Measurements from ENCODE around the gene AATK.

DNA sequence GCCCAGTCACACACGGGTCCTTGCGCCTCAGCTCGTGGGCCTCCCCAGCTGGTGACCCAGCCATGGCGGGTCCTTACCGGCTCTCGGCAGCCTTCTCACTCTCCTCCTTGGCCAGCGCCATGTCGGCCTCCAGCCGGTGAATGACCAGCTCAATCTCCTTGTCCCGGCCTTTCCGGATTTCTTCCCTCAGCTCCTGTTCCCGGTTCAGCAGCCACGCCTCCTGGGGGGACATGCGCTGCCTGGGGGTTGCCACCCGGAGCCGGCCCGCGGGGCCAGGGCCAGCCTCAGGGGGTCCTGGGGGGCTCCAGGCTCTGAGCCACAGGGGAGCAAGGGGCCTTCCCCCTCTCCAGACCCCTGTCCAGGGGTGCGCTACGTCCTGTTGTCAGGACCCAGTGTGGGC, 25.1 kb upstream of the AATK start:
- TF ChIP-seq RAD21 (IDR thresholded peaks at IDR 0.05; ENCODE audit: low read depth) = no peak
- TF ChIP-seq, protein P1, sequence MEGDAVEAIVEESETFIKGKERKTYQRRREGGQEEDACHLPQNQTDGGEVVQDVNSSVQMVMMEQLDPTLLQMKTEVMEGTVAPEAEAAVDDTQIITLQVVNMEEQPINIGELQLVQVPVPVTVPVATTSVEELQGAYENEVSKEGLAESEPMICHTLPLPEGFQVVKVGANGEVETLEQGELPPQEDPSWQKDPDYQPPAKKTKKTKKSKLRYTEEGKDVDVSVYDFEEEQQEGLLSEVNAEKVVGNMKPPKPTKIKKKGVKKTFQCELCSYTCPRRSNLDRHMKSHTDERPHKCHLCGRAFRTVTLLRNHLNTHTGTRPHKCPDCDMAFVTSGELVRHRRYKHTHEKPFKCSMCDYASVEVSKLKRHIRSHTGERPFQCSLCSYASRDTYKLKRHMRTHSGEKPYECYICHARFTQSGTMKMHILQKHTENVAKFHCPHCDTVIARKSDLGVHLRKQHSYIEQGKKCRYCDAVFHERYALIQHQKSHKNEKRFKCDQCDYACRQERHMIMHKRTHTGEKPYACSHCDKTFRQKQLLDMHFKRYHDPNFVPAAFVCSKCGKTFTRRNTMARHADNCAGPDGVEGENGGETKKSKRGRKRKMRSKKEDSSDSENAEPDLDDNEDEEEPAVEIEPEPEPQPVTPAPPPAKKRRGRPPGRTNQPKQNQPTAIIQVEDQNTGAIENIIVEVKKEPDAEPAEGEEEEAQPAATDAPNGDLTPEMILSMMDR (IDR thresholded peaks at IDR 0.05 in 2 of 3, conservative IDR thresholded peaks at IDR 0.05 in 1 of 3; ENCODE audit: borderline replicate concordance in 1 of 3, insufficient read depth in 1 of 3, low read depth in 2 of 3, low read length in 2 of 3) = no peak
- TF ChIP-seq, protein P2, sequence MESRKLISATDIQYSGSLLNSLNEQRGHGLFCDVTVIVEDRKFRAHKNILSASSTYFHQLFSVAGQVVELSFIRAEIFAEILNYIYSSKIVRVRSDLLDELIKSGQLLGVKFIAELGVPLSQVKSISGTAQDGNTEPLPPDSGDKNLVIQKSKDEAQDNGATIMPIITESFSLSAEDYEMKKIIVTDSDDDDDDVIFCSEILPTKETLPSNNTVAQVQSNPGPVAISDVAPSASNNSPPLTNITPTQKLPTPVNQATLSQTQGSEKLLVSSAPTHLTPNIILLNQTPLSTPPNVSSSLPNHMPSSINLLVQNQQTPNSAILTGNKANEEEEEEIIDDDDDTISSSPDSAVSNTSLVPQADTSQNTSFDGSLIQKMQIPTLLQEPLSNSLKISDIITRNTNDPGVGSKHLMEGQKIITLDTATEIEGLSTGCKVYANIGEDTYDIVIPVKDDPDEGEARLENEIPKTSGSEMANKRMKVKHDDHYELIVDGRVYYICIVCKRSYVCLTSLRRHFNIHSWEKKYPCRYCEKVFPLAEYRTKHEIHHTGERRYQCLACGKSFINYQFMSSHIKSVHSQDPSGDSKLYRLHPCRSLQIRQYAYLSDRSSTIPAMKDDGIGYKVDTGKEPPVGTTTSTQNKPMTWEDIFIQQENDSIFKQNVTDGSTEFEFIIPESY (IDR thresholded peaks at IDR 0.05; ENCODE audit: extremely low read depth, insufficient replicate concordance, low read length) = no peak

All from HCT116 (cell line).